ENCODE measurements around the gene PGAP1.

The PGAP1 gene

GRCh38 chr2:196809260-196809659 is 117.2 kb downstream of the PGAP1 start, which contains the start of gene C2orf66:
Gene C2orf66, minus strand, starts transcription at chr2:196809355. Its CDS starts 19 bp downstream, at chr2:196809336.
- TF ChIP-seq CTCF (IDR thresholded peaks at IDR 0.05; ENCODE audit: control insufficient read depth, extremely low read depth, insufficient read depth), result no peak
- DNase-seq (ENCODE audit: low read depth), result no peak
- no peak within 1 kb of the TSS for H3K4me3 ChIP-seq (ENCODE audit: low read depth, low read length)

GRCh38 chr2:196808083-196808665 is 118.3 kb downstream of the PGAP1 start:
- H3K4me3 ChIP-seq (ENCODE audit: low read depth, low read length), result no peak overlapping the region
- no peak for DNase-seq (ENCODE audit: low read depth)
- 0 out of 2 replicates have a peak, but pooled peaks have one; percentile 12 for TF ChIP-seq CTCF (IDR thresholded peaks at IDR 0.05; ENCODE audit: control insufficient read depth, extremely low read depth, insufficient read depth)

DNA sequence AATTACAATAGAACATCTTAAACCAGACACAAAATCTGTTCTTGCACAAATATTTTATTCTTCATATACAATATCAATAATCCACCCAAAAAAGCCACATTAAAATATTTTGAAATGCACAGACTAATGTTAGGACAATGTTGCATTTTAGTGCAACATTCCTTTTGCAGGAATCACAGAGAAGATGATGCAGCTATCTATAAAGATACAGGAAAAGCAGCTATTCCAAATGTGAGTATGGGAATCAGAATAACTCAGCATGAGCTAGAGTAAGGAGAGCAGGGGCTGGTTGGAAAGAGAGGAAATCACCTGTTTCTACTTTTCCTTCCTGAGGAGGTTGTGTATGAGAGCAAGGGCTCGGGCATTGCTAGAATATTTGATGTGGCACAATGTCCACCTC is 122.1 kb downstream of the PGAP1 start:
- TF ChIP-seq CTCF (IDR thresholded peaks at IDR 0.05; ENCODE audit: control insufficient read depth, extremely low read depth, insufficient read depth), result no peak
- DNase-seq (ENCODE audit: low read depth), result no peak
- H3K4me3 ChIP-seq (ENCODE audit: low read depth, low read length), result no peak overlapping the region

- TF ChIP-seq CTCF (IDR thresholded peaks at IDR 0.05; ENCODE audit: control insufficient read depth, extremely low read depth, insufficient read depth), result no peak
- DNase-seq (ENCODE audit: low read depth), result no peak
- no peak overlapping the region for H3K4me3 ChIP-seq (ENCODE audit: low read depth, low read length)
Measured at GRCh38 chr2:196802401-196802800, 124.1 kb downstream of the PGAP1 start.

DNA sequence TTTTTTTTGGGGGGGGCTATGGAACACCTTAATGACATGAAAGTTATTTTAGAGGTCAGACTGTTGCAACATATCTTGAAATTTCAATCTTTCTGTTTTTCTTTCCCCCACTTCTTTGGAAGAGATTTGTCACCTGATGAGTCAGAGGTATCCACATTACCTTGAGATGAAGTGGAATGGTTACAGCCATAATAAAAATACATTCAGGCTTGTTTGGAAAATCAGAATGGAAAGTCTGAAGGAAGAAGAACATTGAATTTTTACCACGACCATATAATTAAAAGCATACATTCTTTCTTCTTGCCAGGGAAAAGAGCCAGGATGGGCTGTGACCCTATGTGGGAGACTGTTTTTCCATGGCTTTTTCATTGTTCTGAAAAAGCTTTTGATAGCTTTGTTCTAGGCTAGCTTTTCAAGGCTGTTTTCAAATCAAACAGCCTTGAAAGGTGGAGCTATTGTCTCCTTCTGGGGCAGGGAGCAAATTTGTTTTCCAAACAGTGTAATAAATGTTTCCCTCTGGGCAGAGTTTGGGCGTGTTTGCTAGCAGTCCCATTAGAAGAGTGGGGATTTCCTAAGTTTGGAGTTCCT is 124.7 kb downstream of the PGAP1 start:
- TF ChIP-seq CTCF (IDR thresholded peaks at IDR 0.05; ENCODE audit: control insufficient read depth, extremely low read depth, insufficient read depth), result no peak
- no peak for DNase-seq (ENCODE audit: low read depth)
- no peak overlapping the region for H3K4me3 ChIP-seq (ENCODE audit: low read depth, low read length)

DNA sequence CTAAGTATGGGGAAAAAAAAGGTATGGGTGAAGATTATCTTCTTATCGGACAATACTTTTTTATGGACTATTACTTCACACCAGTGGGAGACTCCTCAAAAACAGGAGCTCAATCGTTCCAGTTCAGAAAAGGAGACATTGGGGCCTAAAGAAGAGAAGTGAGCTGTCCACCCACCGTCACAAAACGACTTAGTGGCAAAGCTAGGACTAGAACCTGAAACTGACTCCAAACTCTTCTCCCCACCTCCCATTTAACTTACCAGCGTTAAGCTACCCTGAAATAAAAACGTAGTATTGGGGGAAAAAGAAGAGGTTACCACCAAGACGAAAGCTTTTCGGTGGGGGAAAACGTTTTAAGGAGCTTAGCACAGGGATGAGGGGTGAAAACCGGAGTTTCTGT is 127.5 kb downstream of the PGAP1 start:
- no peak for TF ChIP-seq CTCF (IDR thresholded peaks at IDR 0.05; ENCODE audit: control insufficient read depth, extremely low read depth, insufficient read depth)
- H3K4me3 ChIP-seq (ENCODE audit: low read depth, low read length), result peak overlapping the region; percentile 93
- DNase-seq (ENCODE audit: low read depth), result no peak

DNA sequence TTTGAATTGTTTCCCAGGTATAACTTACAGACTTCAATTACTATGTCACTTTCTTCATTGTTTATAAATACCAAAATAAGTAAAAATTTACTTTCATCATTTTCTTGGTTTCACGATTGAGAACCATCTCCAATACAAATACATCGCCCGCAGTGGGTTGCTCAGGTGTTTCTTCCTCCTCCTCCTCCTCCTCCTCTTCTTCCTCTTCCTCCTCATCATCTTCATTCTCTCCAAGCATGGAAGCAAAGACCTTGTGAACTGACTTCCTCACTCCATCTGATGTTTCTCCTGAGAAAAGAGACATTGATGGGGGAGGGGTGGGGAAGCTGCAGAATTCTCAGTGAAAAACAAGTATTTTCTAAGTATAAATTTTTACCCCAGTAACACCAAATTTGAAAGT is 133.6 kb downstream of the PGAP1 start:
- no peak for DNase-seq (ENCODE audit: low read depth)
- H3K4me3 ChIP-seq (ENCODE audit: low read depth, low read length), result no peak overlapping the region
- TF ChIP-seq CTCF (IDR thresholded peaks at IDR 0.05; ENCODE audit: control insufficient read depth, extremely low read depth, insufficient read depth), result no peak

Data from LNCaP clone FGC (cell line).